HG02938 (cell line): ENCODE results near the gene EIF3M.
"Not testable (repeated sequence)": the region's sequence is repeated elsewhere in the genome, so short reads cannot be mapped to it uniquely, and the experiment has no call there.

Experiments used
- ATAC-seq: cut with Tn5 transposase; IDR thresholded peaks from one replicate; pipeline ENCODE4 v1.9.1; 2021; ENCODE audit warnings: mild to moderate bottlenecking, moderate library complexity; ENCODE audit not compliant: unreplicated experiment

Gene EIF3M

GRCh38 chr11:32594272-32594671 is 10.6 kb downstream of the EIF3M start:
- no peak for ATAC-seq

DNA sequence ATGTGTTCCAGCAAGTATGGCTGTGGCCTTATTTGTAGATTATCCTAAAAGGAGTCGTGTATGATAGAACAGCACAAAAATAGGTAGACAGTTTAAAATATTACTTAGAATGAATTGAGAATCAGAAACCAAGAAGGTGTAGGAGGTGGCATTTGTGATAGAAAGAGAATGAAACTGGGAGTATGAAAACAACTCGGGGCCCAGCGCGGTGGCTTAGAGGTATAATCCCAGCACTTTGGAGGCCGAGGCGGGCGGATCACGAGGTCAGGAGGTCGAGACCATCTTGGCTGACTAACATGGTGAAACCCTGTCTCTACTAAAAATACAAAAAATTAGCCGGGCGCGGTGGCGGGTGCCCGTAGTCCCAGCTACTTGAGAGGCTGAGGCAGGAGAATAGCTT is 12.5 kb downstream of the EIF3M start:
- ATAC-seq, result not testable (repeated sequence)

- ATAC-seq, result no peak
These were observed 14.3 kb downstream of the EIF3M start for GRCh38 chr11:32597921-32598320.

DNA sequence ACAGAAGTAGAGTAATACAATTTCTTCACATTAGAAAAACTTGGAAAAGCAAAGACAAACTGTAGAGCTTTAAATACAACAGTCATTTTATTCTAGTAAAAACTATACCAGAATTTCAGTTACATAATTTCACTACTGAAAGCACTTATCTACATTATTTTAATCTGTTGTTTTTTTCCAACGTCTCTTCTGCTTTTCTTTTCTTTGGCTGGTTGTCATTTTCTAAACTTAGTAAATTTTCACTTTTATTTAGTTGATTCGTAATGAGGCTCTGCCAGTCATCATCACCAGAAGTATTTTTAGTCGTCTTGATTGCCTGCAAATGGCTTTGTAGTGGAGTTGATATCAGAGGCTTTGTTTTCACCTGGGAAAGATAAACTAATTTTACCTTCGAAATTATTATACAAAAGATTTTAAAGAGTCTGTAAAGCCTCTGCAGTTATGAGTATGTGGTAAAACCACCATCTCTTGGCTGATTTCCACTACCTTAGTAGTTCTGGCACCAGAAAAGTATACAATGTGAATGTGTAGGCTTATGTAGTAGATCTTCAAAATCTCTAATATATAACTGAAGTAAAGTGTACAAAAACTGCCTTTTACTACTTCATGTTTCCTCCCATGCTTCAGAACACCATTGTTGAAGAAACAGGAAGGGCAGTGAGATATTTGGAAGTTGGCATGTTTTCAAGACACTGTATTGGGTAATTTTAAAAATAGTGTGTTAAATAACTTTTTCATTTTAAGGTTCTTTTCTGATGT is 19.2 kb downstream of the EIF3M start:
- no peak for ATAC-seq

- no peak for ATAC-seq
These were observed 22.6 kb downstream of the EIF3M start for GRCh38 chr11:32606220-32606619.

DNA sequence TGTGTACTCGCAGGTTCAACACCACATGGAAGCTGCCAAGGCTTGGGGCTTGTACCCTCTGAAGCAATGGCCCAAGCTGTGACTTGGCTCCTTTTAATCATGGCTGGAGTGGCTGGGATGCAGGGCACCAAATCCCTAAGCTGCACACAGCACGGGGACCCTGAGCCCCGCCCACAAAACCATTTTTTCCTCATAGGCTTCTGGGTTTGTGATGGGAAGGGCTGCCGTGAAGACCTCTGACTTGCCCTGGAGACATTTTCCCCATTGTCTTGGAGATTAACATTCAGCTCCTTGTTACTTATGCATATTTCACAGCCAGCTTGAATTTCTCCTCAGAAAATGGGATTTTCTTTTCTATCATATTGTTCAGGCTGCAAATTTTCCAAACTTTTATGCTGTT is 25.2 kb downstream of the EIF3M start:
- not testable (repeated sequence) for ATAC-seq

- no peak for ATAC-seq
These were observed 27.2 kb downstream of the EIF3M start for GRCh38 chr11:32610797-32611352.

GRCh38 chr11:32613500-32614151 is 30.0 kb downstream of the EIF3M start:
- no peak for ATAC-seq

- ATAC-seq, result no peak
These were observed 31.8 kb downstream of the EIF3M start for GRCh38 chr11:32615422-32615821.

- no peak for ATAC-seq
These were observed 33.3 kb downstream of the EIF3M start for GRCh38 chr11:32616903-32617302.

DNA sequence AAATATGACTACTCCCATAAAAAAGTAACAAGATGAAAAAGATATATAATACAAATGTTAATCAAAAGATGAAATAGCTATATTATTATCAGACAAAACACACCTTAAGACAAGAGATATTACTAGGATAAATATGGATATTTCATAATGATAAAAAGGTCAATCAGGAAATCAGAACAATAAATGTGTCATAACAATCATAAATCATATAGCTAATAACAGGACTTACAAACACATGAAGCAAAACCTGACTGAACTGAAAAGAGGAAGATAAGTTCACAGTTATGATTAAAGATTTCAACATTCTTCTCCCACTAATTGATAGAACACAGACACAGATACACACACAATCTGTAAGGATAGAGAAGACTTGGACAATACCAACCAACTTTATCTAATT is 47.2 kb downstream of the EIF3M start:
- no peak for ATAC-seq

DNA sequence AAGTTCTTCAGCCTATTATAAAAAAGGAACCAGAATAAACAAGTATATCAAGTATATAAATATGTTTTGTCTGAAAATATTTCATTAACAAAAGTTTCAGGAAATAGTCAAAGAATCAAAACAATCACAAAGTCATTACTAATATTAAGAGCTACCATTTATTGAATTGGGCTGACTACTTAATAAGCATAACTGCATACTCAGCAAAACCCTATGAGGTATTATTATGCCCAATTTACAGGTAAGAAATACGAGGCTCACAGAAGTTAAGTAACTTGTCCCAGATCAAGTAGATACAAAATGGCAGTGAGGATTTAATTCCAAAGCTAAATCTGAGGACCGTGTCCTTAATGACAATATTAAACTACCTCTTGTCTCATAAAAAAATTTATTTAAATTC is 52.2 kb downstream of the EIF3M start:
- no peak for ATAC-seq

DNA sequence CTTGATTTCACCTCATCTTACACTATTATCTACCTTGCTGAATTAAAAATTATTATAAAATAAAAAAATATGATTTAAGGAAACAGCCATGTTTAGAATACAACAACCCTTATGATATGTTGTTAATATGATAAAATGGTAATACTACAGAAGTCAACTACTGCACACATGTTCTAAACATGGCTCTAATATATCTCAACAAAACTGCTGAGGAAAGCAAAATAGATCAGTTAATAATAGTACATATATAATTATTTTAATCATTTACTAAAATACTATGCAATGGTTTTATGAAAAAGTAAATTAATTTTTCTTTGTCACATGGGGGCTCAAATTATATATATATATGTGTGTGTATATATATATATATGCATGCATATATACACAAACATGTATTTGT is 57.7 kb downstream of the EIF3M start:
- no peak for ATAC-seq

DNA sequence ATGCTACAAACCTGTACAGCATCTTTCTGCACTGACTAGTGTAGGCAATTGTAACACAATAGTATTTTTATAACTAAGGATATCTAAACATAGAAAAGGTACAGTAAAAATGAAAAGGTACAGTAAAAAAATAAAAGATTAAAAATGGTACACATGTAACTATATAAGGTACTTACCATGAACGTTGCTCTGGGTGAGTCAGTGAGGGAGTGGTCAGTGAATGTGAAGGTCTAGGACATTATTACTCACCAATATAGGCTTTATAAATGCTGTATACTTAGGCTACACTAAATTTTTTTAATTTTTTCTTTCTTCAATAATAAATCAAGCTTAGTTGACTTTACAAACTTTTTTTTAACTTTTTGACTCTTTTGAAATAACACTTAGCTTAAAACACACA is 59.9 kb downstream of the EIF3M start:
- no peak for ATAC-seq
